ENCODE data around the gene TRAF3IP1.
"Not testable (repeated sequence)": the region's sequence is repeated elsewhere in the genome, so short reads cannot be mapped to it uniquely, and the experiment has no call there.

The TRAF3IP1 gene

GRCh38 chr2:238391042-238391689, 70.8 kb downstream of the TRAF3IP1 start:
- Histone ChIP-seq H3K4me3 (ENCODE audit: low read length) (no peak overlapping the region), H3K27me3 (ENCODE audit: insufficient read depth, low read length) (no peaks in the 10 kb centered on the region), H3K4me1 (ENCODE audit: insufficient read depth, low read length) (no peaks in the 10 kb centered on the region), H3K9me3 (ENCODE audit: insufficient read depth, low read depth, low read length) (no peaks in the 10 kb centered on the region), H3K9ac (ENCODE audit: low read depth, low read length) (no peak overlapping the region), H3K27ac (ENCODE audit: low read length) (no peak overlapping the region), H3K36me3 (ENCODE audit: insufficient read depth, low read depth, low read length) (no peaks in the 10 kb centered on the region)

- H3K27me3 ChIP-seq (ENCODE audit: insufficient read depth, low read length) = no peaks in the 10 kb centered on the region
- H3K4me1 ChIP-seq (ENCODE audit: insufficient read depth, low read length) = no peaks in the 10 kb centered on the region
- H3K4me3 ChIP-seq (ENCODE audit: low read length) = no peak overlapping the region
- no peak overlapping the region for H3K9ac ChIP-seq (ENCODE audit: low read depth, low read length)
- no peaks in the 10 kb centered on the region for H3K36me3 ChIP-seq (ENCODE audit: insufficient read depth, low read depth, low read length)
- H3K27ac ChIP-seq (ENCODE audit: low read length) = no peak overlapping the region
- H3K9me3 ChIP-seq (ENCODE audit: insufficient read depth, low read depth, low read length) = no peaks in the 10 kb centered on the region
Observed at GRCh38 chr2:238396663-238397062, 76.3 kb downstream of the TRAF3IP1 start.

GRCh38 chr2:238397356-238397755, 77.0 kb downstream of the TRAF3IP1 start:
- H3K27me3 ChIP-seq (ENCODE audit: insufficient read depth, low read length) = no peaks in the 10 kb centered on the region
- no peaks in the 10 kb centered on the region for H3K9me3 ChIP-seq (ENCODE audit: insufficient read depth, low read depth, low read length)
- no peaks in the 10 kb centered on the region for H3K4me1 ChIP-seq (ENCODE audit: insufficient read depth, low read length)
- H3K27ac ChIP-seq (ENCODE audit: low read length) = no peak overlapping the region
- H3K4me3 ChIP-seq (ENCODE audit: low read length) = no peak overlapping the region
- no peak overlapping the region for H3K9ac ChIP-seq (ENCODE audit: low read depth, low read length)
- no peaks in the 10 kb centered on the region for H3K36me3 ChIP-seq (ENCODE audit: insufficient read depth, low read depth, low read length)

GRCh38 chr2:238398577-238398976, 78.3 kb downstream of the TRAF3IP1 start:
- no peaks in the 10 kb centered on the region for H3K27me3 ChIP-seq (ENCODE audit: insufficient read depth, low read length)
- no peak overlapping the region for H3K4me3 ChIP-seq (ENCODE audit: low read length)
- no peak overlapping the region for H3K9ac ChIP-seq (ENCODE audit: low read depth, low read length)
- no peaks in the 10 kb centered on the region for H3K4me1 ChIP-seq (ENCODE audit: insufficient read depth, low read length)
- H3K27ac ChIP-seq (ENCODE audit: low read length) = no peak overlapping the region
- H3K36me3 ChIP-seq (ENCODE audit: insufficient read depth, low read depth, low read length) = no peaks in the 10 kb centered on the region
- H3K9me3 ChIP-seq (ENCODE audit: insufficient read depth, low read depth, low read length) = no peaks in the 10 kb centered on the region

- Histone ChIP-seq H3K27ac (ENCODE audit: low read length) (no peak overlapping the region), H3K9me3 (ENCODE audit: insufficient read depth, low read depth, low read length) (no peaks in the 10 kb centered on the region), H3K4me1 (ENCODE audit: insufficient read depth, low read length) (no peaks in the 10 kb centered on the region), H3K36me3 (ENCODE audit: insufficient read depth, low read depth, low read length) (no peaks in the 10 kb centered on the region), H3K4me3 (ENCODE audit: low read length) (no peak overlapping the region), H3K27me3 (ENCODE audit: insufficient read depth, low read length) (no peaks in the 10 kb centered on the region), H3K9ac (ENCODE audit: low read depth, low read length) (no peak overlapping the region)
Observed at GRCh38 chr2:238399094-238399493, 78.8 kb downstream of the TRAF3IP1 start.

GRCh38 chr2:238401551-238401950, 81.2 kb downstream of the TRAF3IP1 start:
- H3K4me1 ChIP-seq (ENCODE audit: insufficient read depth, low read length) = no peaks in the 10 kb centered on the region
- no peak overlapping the region for H3K9ac ChIP-seq (ENCODE audit: low read depth, low read length)
- H3K27me3 ChIP-seq (ENCODE audit: insufficient read depth, low read length) = no peaks in the 10 kb centered on the region
- no peak overlapping the region for H3K27ac ChIP-seq (ENCODE audit: low read length)
- H3K4me3 ChIP-seq (ENCODE audit: low read length) = no peak overlapping the region
- no peaks in the 10 kb centered on the region for H3K36me3 ChIP-seq (ENCODE audit: insufficient read depth, low read depth, low read length)
- H3K9me3 ChIP-seq (ENCODE audit: insufficient read depth, low read depth, low read length) = no peaks in the 10 kb centered on the region

- H3K36me3 ChIP-seq (ENCODE audit: insufficient read depth, low read depth, low read length) = no peaks in the 10 kb centered on the region
- no peak overlapping the region for H3K9ac ChIP-seq (ENCODE audit: low read depth, low read length)
- H3K4me3 ChIP-seq (ENCODE audit: low read length) = no peak overlapping the region
- H3K27me3 ChIP-seq (ENCODE audit: insufficient read depth, low read length) = no peaks in the 10 kb centered on the region
- H3K9me3 ChIP-seq (ENCODE audit: insufficient read depth, low read depth, low read length) = no peaks in the 10 kb centered on the region
- H3K27ac ChIP-seq (ENCODE audit: low read length) = no peak overlapping the region
- H3K4me1 ChIP-seq (ENCODE audit: insufficient read depth, low read length) = no peaks in the 10 kb centered on the region
Observed at GRCh38 chr2:238403632-238404405, 83.5 kb downstream of the TRAF3IP1 start.

GRCh38 chr2:238404406-238405216, 84.3 kb downstream of the TRAF3IP1 start:
- H3K27ac ChIP-seq (ENCODE audit: low read length) = no peak overlapping the region
- H3K9me3 ChIP-seq (ENCODE audit: insufficient read depth, low read depth, low read length) = no peaks in the 10 kb centered on the region
- no peak overlapping the region for H3K4me3 ChIP-seq (ENCODE audit: low read length)
- no peaks in the 10 kb centered on the region for H3K27me3 ChIP-seq (ENCODE audit: insufficient read depth, low read length)
- H3K9ac ChIP-seq (ENCODE audit: low read depth, low read length) = no peak overlapping the region
- no peaks in the 10 kb centered on the region for H3K4me1 ChIP-seq (ENCODE audit: insufficient read depth, low read length)
- H3K36me3 ChIP-seq (ENCODE audit: insufficient read depth, low read depth, low read length) = no peaks in the 10 kb centered on the region

- H3K4me3 ChIP-seq (ENCODE audit: low read length); H3K36me3 ChIP-seq (ENCODE audit: insufficient read depth, low read depth, low read length); H3K27ac ChIP-seq (ENCODE audit: low read length); H3K9ac ChIP-seq (ENCODE audit: low read depth, low read length); H3K9me3 ChIP-seq (ENCODE audit: insufficient read depth, low read depth, low read length); H3K27me3 ChIP-seq (ENCODE audit: insufficient read depth, low read length); H3K4me1 ChIP-seq (ENCODE audit: insufficient read depth, low read length): not testable (repeated sequence)
Observed at GRCh38 chr2:238405217-238405555, 84.9 kb downstream of the TRAF3IP1 start.

- Histone ChIP-seq H3K9ac (ENCODE audit: low read depth, low read length) (no peak overlapping the region), H3K4me1 (ENCODE audit: insufficient read depth, low read length) (no peaks in the 10 kb centered on the region), H3K27ac (ENCODE audit: low read length) (no peak overlapping the region), H3K36me3 (ENCODE audit: insufficient read depth, low read depth, low read length) (no peaks in the 10 kb centered on the region), H3K4me3 (ENCODE audit: low read length) (no peak overlapping the region), H3K27me3 (ENCODE audit: insufficient read depth, low read length) (no peaks in the 10 kb centered on the region), H3K9me3 (ENCODE audit: insufficient read depth, low read depth, low read length) (no peaks in the 10 kb centered on the region)
Observed at GRCh38 chr2:238406221-238406997, 86.1 kb downstream of the TRAF3IP1 start.

GRCh38 chr2:238406998-238407285, 86.6 kb downstream of the TRAF3IP1 start:
- no peaks in the 10 kb centered on the region for H3K4me1 ChIP-seq (ENCODE audit: insufficient read depth, low read length)
- no peak overlapping the region for H3K9ac ChIP-seq (ENCODE audit: low read depth, low read length)
- no peaks in the 10 kb centered on the region for H3K36me3 ChIP-seq (ENCODE audit: insufficient read depth, low read depth, low read length)
- no peak overlapping the region for H3K4me3 ChIP-seq (ENCODE audit: low read length)
- no peak overlapping the region for H3K27ac ChIP-seq (ENCODE audit: low read length)
- H3K9me3 ChIP-seq (ENCODE audit: insufficient read depth, low read depth, low read length) = no peaks in the 10 kb centered on the region
- no peaks in the 10 kb centered on the region for H3K27me3 ChIP-seq (ENCODE audit: insufficient read depth, low read length)
